HEK293 (cell line): ENCODE data around the gene OTUB2.

Experiments used
- EGR2 ChIP-seq: fragments of 450-650 bp; formaldehyde crosslinking; IDR thresholded peaks from 2 replicates; pipeline ENCODE4 v1.5.1; 2016; ENCODE audit warnings: low read depth, missing biosample characterization, missing genetic modification characterization
- ELK4 ChIP-seq: IDR thresholded peaks from 2 replicates; pipeline ENCODE4 v1.6.1; 2011; ENCODE audit warnings: mild to moderate bottlenecking, low read depth, low read length, borderline replicate concordance
- GFI1B ChIP-seq: fragments of 450-650 bp; formaldehyde crosslinking; IDR thresholded peaks from 2 replicates; pipeline ENCODE4 v1.5.1; 2016; ENCODE audit warnings: missing biosample characterization, missing genetic modification characterization
- HIC1 ChIP-seq: fragments of 450-650 bp; formaldehyde crosslinking; IDR thresholded peaks from 2 replicates; pipeline ENCODE4 v1.5.1; 2016; ENCODE audit warnings: missing biosample characterization, missing genetic modification characterization
- HOXC10 ChIP-seq: sonication (generic); formaldehyde crosslinking; IDR thresholded peaks from 2 replicates; pipeline ENCODE4 v1.8.1; 2023; ENCODE audit warnings: mild to moderate bottlenecking, missing genetic modification reagents
- HOXD13 ChIP-seq: sonication (generic); formaldehyde crosslinking; IDR thresholded peaks from 2 replicates; pipeline ENCODE4 v1.8.0; 2022; ENCODE audit warnings: missing genetic modification reagents, borderline replicate concordance
- KLF8 ChIP-seq: fragments of 450-650 bp; formaldehyde crosslinking; IDR thresholded peaks from 2 replicates; pipeline ENCODE4 v1.5.1; 2016; ENCODE audit warnings: missing biosample characterization, missing genetic modification characterization
- PRDM2 ChIP-seq: fragments of 450-650 bp; formaldehyde crosslinking; IDR thresholded peaks from 2 replicates; pipeline ENCODE4 v1.5.1; 2016; ENCODE audit warnings: missing biosample characterization, missing genetic modification characterization, borderline replicate concordance
- TCF7L2 ChIP-seq: IDR thresholded peaks from 2 replicates; pipeline ENCODE4 v1.6.1; 2011; ENCODE audit warnings: low read depth, mild to moderate bottlenecking, inconsistent platforms, low read length, moderate library complexity, borderline replicate concordance
- ZEB2 ChIP-seq: fragments of 450-650 bp; formaldehyde crosslinking; IDR thresholded peaks from 2 replicates; pipeline ENCODE4 v1.5.1; 2016; ENCODE audit warnings: missing biosample characterization, missing genetic modification characterization
- ZFHX2 ChIP-seq: fragments of 450-650 bp; formaldehyde crosslinking; conservative IDR thresholded peaks from 2 replicates; pipeline ENCODE4 v1.5.1; 2016; ENCODE audit warnings: missing biosample characterization, missing genetic modification characterization
- ZFP69B ChIP-seq: fragments of 450-650 bp; formaldehyde crosslinking; IDR thresholded peaks from 2 replicates; pipeline ENCODE4 v1.5.1; 2016; ENCODE audit warnings: missing biosample characterization, missing genetic modification characterization
- ZNF16 ChIP-seq: fragments of 450-650 bp; formaldehyde crosslinking; IDR thresholded peaks from 2 replicates; pipeline ENCODE4 v1.5.1; 2016; ENCODE audit warnings: low read depth, missing biosample characterization, missing genetic modification characterization
- ZNF211 ChIP-seq: fragments of 450-650 bp; formaldehyde crosslinking; IDR thresholded peaks from 2 replicates; pipeline ENCODE4 v1.5.1; 2016; ENCODE audit warnings: low read depth, missing biosample characterization, missing genetic modification characterization
- ZNF23 ChIP-seq: fragments of 450-650 bp; formaldehyde crosslinking; IDR thresholded peaks from 2 replicates; pipeline ENCODE4 v1.5.1; 2016; ENCODE audit warnings: missing biosample characterization, missing genetic modification characterization, borderline replicate concordance
- ZNF24 ChIP-seq: fragments of 450-650 bp; formaldehyde crosslinking; IDR thresholded peaks from 2 replicates; pipeline ENCODE4 v1.5.1; 2016; ENCODE audit warnings: missing biosample characterization, missing genetic modification characterization
- ZNF366 ChIP-seq: fragments of 450-650 bp; formaldehyde crosslinking; conservative IDR thresholded peaks from 2 replicates; pipeline ENCODE4 v1.5.1; 2016; ENCODE audit warnings: missing biosample characterization, missing genetic modification characterization
- ZNF449 ChIP-seq: fragments of 450-650 bp; formaldehyde crosslinking; IDR thresholded peaks from 2 replicates; pipeline ENCODE4 v1.5.1; 2017; ENCODE audit warnings: missing biosample characterization, mild to moderate bottlenecking, missing genetic modification characterization, moderate library complexity
- ZNF473 ChIP-seq: fragments of 450-650 bp; formaldehyde crosslinking; IDR thresholded peaks from 2 replicates; pipeline ENCODE4 v1.5.1; 2017; ENCODE audit warnings: missing biosample characterization, missing genetic modification characterization
- ZNF510 ChIP-seq: fragments of 450-650 bp; formaldehyde crosslinking; IDR thresholded peaks from 2 replicates; pipeline ENCODE4 v1.5.1; 2018; ENCODE audit warnings: mild to moderate bottlenecking, missing genetic modification characterization, missing biosample characterization; ENCODE audit not compliant: insufficient replicate concordance
- ZNF544 ChIP-seq: fragments of 450-650 bp; formaldehyde crosslinking; IDR thresholded peaks from 2 replicates; pipeline ENCODE4 v1.5.0; 2017; ENCODE audit warnings: missing biosample characterization, missing genetic modification characterization
- ZNF585B ChIP-seq: fragments of 450-650 bp; formaldehyde crosslinking; IDR thresholded peaks from 2 replicates; pipeline ENCODE4 v1.5.1; 2016; ENCODE audit warnings: missing biosample characterization, missing genetic modification characterization
- ZNF600 ChIP-seq: fragments of 450-650 bp; formaldehyde crosslinking; IDR thresholded peaks from 2 replicates; pipeline ENCODE4 v1.5.1; 2016; ENCODE audit warnings: missing biosample characterization, missing genetic modification characterization
- ZNF621 ChIP-seq: fragments of 450-650 bp; formaldehyde crosslinking; IDR thresholded peaks from 2 replicates; pipeline ENCODE4 v1.5.1; 2017; ENCODE audit warnings: missing biosample characterization, missing genetic modification characterization
- ZNF660 ChIP-seq: fragments of 450-650 bp; IDR thresholded peaks from 2 replicates; pipeline ENCODE4 v1.5.1; 2018; ENCODE audit warnings: missing biosample characterization, mild to moderate bottlenecking, missing genetic modification characterization
- ZNF664 ChIP-seq: fragments of 450-650 bp; formaldehyde crosslinking; IDR thresholded peaks from 2 replicates; pipeline ENCODE4 v1.5.1; 2016; ENCODE audit warnings: missing biosample characterization, missing genetic modification characterization
- ZNF677 ChIP-seq: fragments of 450-650 bp; IDR thresholded peaks from 2 replicates; pipeline ENCODE4 v1.5.0; 2018; ENCODE audit warnings: missing biosample characterization, mild to moderate bottlenecking, missing genetic modification characterization, moderate library complexity
- ZNF707 ChIP-seq: fragments of 450-650 bp; formaldehyde crosslinking; IDR thresholded peaks from 2 replicates; pipeline ENCODE4 v1.5.1; 2016; ENCODE audit warnings: missing biosample characterization, missing genetic modification characterization
- ZNF76 ChIP-seq: fragments of 450-650 bp; formaldehyde crosslinking; IDR thresholded peaks from 2 replicates; pipeline ENCODE4; 2016; ENCODE audit warnings: low read depth, missing biosample characterization, missing genetic modification characterization, borderline replicate concordance
- ZNF791 ChIP-seq: fragments of 450-650 bp; formaldehyde crosslinking; IDR thresholded peaks from 2 replicates; pipeline ENCODE4 v1.5.1; 2016; ENCODE audit warnings: missing biosample characterization, missing genetic modification characterization
- ZNF843 ChIP-seq: fragments of 450-650 bp; formaldehyde crosslinking; IDR thresholded peaks from 2 replicates; pipeline ENCODE4 v1.5.1; 2016; ENCODE audit warnings: missing biosample characterization, missing genetic modification characterization
- ZSCAN16 ChIP-seq: fragments of 450-650 bp; formaldehyde crosslinking; IDR thresholded peaks from 2 replicates; pipeline ENCODE4 v1.5.1; 2016; ENCODE audit warnings: missing biosample characterization, missing genetic modification characterization
- ZXDB ChIP-seq: fragments of 450-650 bp; formaldehyde crosslinking; IDR thresholded peaks from 2 replicates; pipeline ENCODE4 v1.5.1; 2016; ENCODE audit warnings: missing biosample characterization, missing genetic modification characterization

Gene OTUB2

GRCh38 chr14:93984987-93985410 is 41.1 kb upstream of the OTUB2 start (continued):
- TF ChIP-seq ZFHX2 (tag by site-specific recombination) (peak; percentile 81), ZNF664 (tag by site-specific recombination) (no peak), ZNF473 (no peak), ZNF23 (no peak), ZNF76 (no peak), ZNF707 (no peak), EGR2 (tag by site-specific recombination) (peak; percentile 53; the same call in 1 of the 2 replicates), HOXD13 (CRISPR knock-in tag) (no peak; the same call in 1 of the 2 replicates), ZSCAN16 (tag by site-specific recombination) (no peak), ZEB2 (tag by site-specific recombination) (no peak), TCF7L2 (no peak), ZNF585B (tag by site-specific recombination) (no peak), ZNF621 (no peak), ZNF211 (0 out of 2 replicates have a peak, but pooled peaks have one; percentile 18), ZNF366 (tag by site-specific recombination) (0 out of 2 replicates have a peak, but pooled peaks have one; percentile 17), HIC1 (tag by site-specific recombination) (peak; percentile 28; the same call in 1 of the 2 replicates), ZNF600 (tag by site-specific recombination) (peak; percentile 71), ZNF16 (no peak), ZNF843 (no peak), PRDM2 (tag by site-specific recombination) (no peak), ZXDB (no peak), ZNF24 (tag by site-specific recombination) (peak; percentile 42; the same call in 1 of the 2 replicates), ZNF510 (tag by site-specific recombination) (no peak), ZNF660 (tag by site-specific recombination) (no peak), GFI1B (tag by site-specific recombination) (no peak), ZFP69B (no peak), ZNF449 (tag by site-specific recombination) (no peak), ZNF791 (no peak), ZNF544 (tag by site-specific recombination) (no peak), ELK4 (no peak), KLF8 (tag by site-specific recombination) (no peak), ZNF677 (tag by site-specific recombination) (no peak), HOXC10 (CRISPR knock-in tag) (no peak)
